ELF-1 (cell line): ENCODE measurements around the gene RABGEF1.
A peak's percentile ranks its signal among the peaks of the same experiment; 100 is the strongest.
"Not testable (repeated sequence)": the region's sequence is repeated elsewhere in the genome, so short reads cannot be mapped to it uniquely, and the experiment has no call there.

Experiments
- DNase-seq: peaks from one replicate; pipeline ENCODE4 v3.0.0-alpha.2; 2016; ENCODE audit warnings: low read depth, low spot score

RABGEF1 gene

GRCh38 chr7:66815186-66815875, 74.8 kb downstream of the RABGEF1 start:
- DNase-seq = not testable (repeated sequence)

GRCh38 chr7:66815951-66816350, 75.4 kb downstream of the RABGEF1 start:
- DNase-seq = no peak

- DNase-seq = not testable (repeated sequence)
Observed at GRCh38 chr7:66816658-66817057, 76.1 kb downstream of the RABGEF1 start.

- DNase-seq = not testable (repeated sequence)
Observed at GRCh38 chr7:66817208-66817795, 76.8 kb downstream of the RABGEF1 start.

- not testable (repeated sequence) for DNase-seq
Observed at GRCh38 chr7:66817956-66818355, 77.4 kb downstream of the RABGEF1 start.

GRCh38 chr7:66824041-66824440, 83.5 kb downstream of the RABGEF1 start:
- DNase-seq = no peak

- peak; percentile 87 for DNase-seq
Observed at GRCh38 chr7:66825538-66825937, 85.0 kb downstream of the RABGEF1 start.

- DNase-seq = no peak
Observed at GRCh38 chr7:66826649-66827048, 86.1 kb downstream of the RABGEF1 start.

GRCh38 chr7:66830976-66831375, 90.4 kb downstream of the RABGEF1 start:
- not testable (repeated sequence) for DNase-seq

GRCh38 chr7:66832531-66833351, 92.2 kb downstream of the RABGEF1 start:
- no peak for DNase-seq

GRCh38 chr7:66837007-66837406, 96.5 kb downstream of the RABGEF1 start:
- peak; percentile 83 for DNase-seq

- DNase-seq = no peak
Observed at GRCh38 chr7:66837661-66838060, 97.1 kb downstream of the RABGEF1 start.

GRCh38 chr7:66839814-66840213, 99.3 kb downstream of the RABGEF1 start:
- no peak for DNase-seq

- no peak for DNase-seq
Observed at GRCh38 chr7:66840316-66840715, 99.8 kb downstream of the RABGEF1 start.

GRCh38 chr7:66841898-66842297, 101.4 kb downstream of the RABGEF1 start:
- no peak for DNase-seq

GRCh38 chr7:66843492-66843891, 103.0 kb downstream of the RABGEF1 start:
- not testable (repeated sequence) for DNase-seq

GRCh38 chr7:66844552-66845378, 104.2 kb downstream of the RABGEF1 start:
- peak; percentile 99 for DNase-seq

- DNase-seq = no peak
Observed at GRCh38 chr7:66845379-66846095, 105.0 kb downstream of the RABGEF1 start.

GRCh38 chr7:66846096-66846445, 105.5 kb downstream of the RABGEF1 start:
- DNase-seq = not testable (repeated sequence)

- not testable (repeated sequence) for DNase-seq
Observed at GRCh38 chr7:66847523-66847855, 107.0 kb downstream of the RABGEF1 start.
